Adipose tissue (tissue), 3 donors: Measurements from ENCODE around the gene NKPD1. TPM values are rescaled to one million over a fixed set of nuclear protein-coding genes. Genes with fewer than 3 reads are reported as not detected.

ENCODE experiments used
- H3K27ac ChIP-seq: one replicate; pipeline ENCODE4 v1.5.1; 2013; ENCODE audit warnings: low read depth, low read length
- WGBS, 3 donors: extraction: QIAGEN DNeasy Blood & Tissue Kit; methylation state at CpG; one replicate each; pipeline ENCODE4 v1.1.7; 2013; 5-methylcytosine and 5-hydroxymethylcytosine counted together
- polyA plus RNA-seq, 3 donors: library from polyadenylated mRNA; stranded (reverse); fragments of 200-250 nt; gene quantifications; one replicate each; pipeline ENCODE4 v1.2.3, GENCODE V29; 2013
- donor health status: healthy with polysubstance abuse.
- donor health status: Bipolar disorder and iron deficiency.
- donor health status: healthy.

NKPD1 gene
- polyA plus RNA-seq, 3 donors: 0.04 to 0.11 (median 0.05) TPM

GRCh38 chr19:45175515-45176345 lies 14.9 kb upstream of the NKPD1 start:
- no peak overlapping the region for H3K27ac ChIP-seq
- 80 to 82% (median 81%) methylated on average over 10 of the region's 10 CpGs for WGBS, 3 donors

GRCh38 chr19:45173816-45174215 lies 13.0 kb upstream of the NKPD1 start:
- no peak overlapping the region for H3K27ac ChIP-seq
- WGBS, 3 donors: 73 to 82% (median 79%) methylated on average over 12 of the region's 12 CpGs

GRCh38 chr19:45172611-45173208 lies 11.9 kb upstream of the NKPD1 start:
- H3K27ac ChIP-seq: no peak overlapping the region
- 82 to 90% (median 89%) methylated on average over 17 of the region's 18 CpGs for WGBS, 3 donors

- WGBS, 3 donors: 59 to 83% (median 68%) methylated on average over 4 of the region's 4 CpGs
- no peak overlapping the region for H3K27ac ChIP-seq
These were observed 11.4 kb upstream of the NKPD1 start for GRCh38 chr19:45172173-45172572.

GRCh38 chr19:45171211-45171623 lies 10.4 kb upstream of the NKPD1 start:
- 33 to 49% (median 38%) methylated on average over 7 of the region's 7 CpGs for WGBS, 3 donors
- H3K27ac ChIP-seq: no peak overlapping the region

- H3K27ac ChIP-seq: no peak overlapping the region
These were observed 9.6 kb upstream of the NKPD1 start for GRCh38 chr19:45170146-45171106.

GRCh38 chr19:45169602-45170001 lies 8.8 kb upstream of the NKPD1 start:
- H3K27ac ChIP-seq: no peak overlapping the region
- WGBS, 3 donors: 87 to 95% (median 93%) methylated on average over 10 of the region's 10 CpGs

More at GRCh38 chr19:45170146-45171106, 9.6 kb upstream of the NKPD1 start:
- 82 to 84% (median 83%) methylated on average over 19 to 21 of the region's 21 CpGs for WGBS, 3 donors

- no peak overlapping the region for H3K27ac ChIP-seq
- WGBS, 3 donors: 68 to 91% (median 76%) methylated on average over 16 of the region's 16 CpGs
These were observed 8.1 kb upstream of the NKPD1 start for GRCh38 chr19:45168767-45169351.

GRCh38 chr19:45166723-45167252 lies 6.0 kb upstream of the NKPD1 start:
- WGBS, 3 donors: 50 to 72% (median 54%) methylated on average over 14 of the region's 14 CpGs
- no peak overlapping the region for H3K27ac ChIP-seq

GRCh38 chr19:45164577-45165335 lies 4.0 kb upstream of the NKPD1 start:
- 28 to 48% (median 33%) methylated on average over 25 to 27 of the region's 27 CpGs for WGBS, 3 donors
- no peak overlapping the region for H3K27ac ChIP-seq

- WGBS, 3 donors: 74 to 75% (median 75%) methylated on average over 13 to 15 of the region's 15 CpGs
- H3K27ac ChIP-seq: no peak overlapping the region
These were observed 3.1 kb upstream of the NKPD1 start for GRCh38 chr19:45163751-45164460.

GRCh38 chr19:45163156-45163555 lies 2.4 kb upstream of the NKPD1 start:
- H3K27ac ChIP-seq: no peak overlapping the region
- 78 to 93% (median 90%) methylated on average over 15 to 17 of the region's 17 CpGs for WGBS, 3 donors

GRCh38 chr19:45162608-45163143 lies 1.9 kb upstream of the NKPD1 start:
- WGBS, 3 donors: 73 to 84% (median 75%) methylated on average over 16 to 18 of the region's 18 CpGs

GRCh38 chr19:45161738-45162607 lies 1.2 kb upstream of the NKPD1 start:
- WGBS, 3 donors: 40 to 53% (median 47%) methylated on average over 32 of the region's 32 CpGs
- no peak overlapping the region for H3K27ac ChIP-seq

More at GRCh38 chr19:45162608-45163143, 1.9 kb upstream of the NKPD1 start:
- H3K27ac ChIP-seq: no peak overlapping the region

GRCh38 chr19:45159971-45160324 lies 834 bp downstream of the NKPD1 start:
- no peak overlapping the region for H3K27ac ChIP-seq
- WGBS, 3 donors: 65 to 82% (median 68%) methylated on average over 10 of the region's 10 CpGs
